Left cardiac atrium (tissue), 4 donors: ENCODE data around the gene SH3RF3. TPM values are rescaled to one million over a fixed set of nuclear protein-coding genes. Genes with fewer than 3 reads are reported as not detected.
"Not testable (repeated sequence)": the region's sequence is repeated elsewhere in the genome, so short reads cannot be mapped to it uniquely, and the experiment has no call there.

Experiments used
- ATAC-seq, 2 donors: fragments of 200-7000 bp; cut with Tn5 transposase; one replicate each; pipeline ENCODE4 v1.9.1; 2020; ENCODE audit warnings: mild to moderate bottlenecking in 2 of 2, moderate library complexity in 2 of 2
- DNase-seq: peaks from one replicate; pipeline ENCODE4 v3.0.0-alpha.2; 2020
- intact Hi-C, 2 donors: fragments of 100-400 bp; cut with DNase I; formaldehyde crosslinking; loops; one replicate each; pipeline versions ENCODE4 v1.14.1 to v1.15.1; 2022 to 2023
- total RNA-seq, 2 donors: library from RNA; stranded (reverse); fragmentation: NEBNext Ultra II Directional; extraction: Animal tissue kit (Norgen Biotek cat#: 25700); gene quantifications; one replicate each; pipeline ENCODE4 v1.2.1, GENCODE V29; 2021
- donor health status: DM: no; HTN: yes; CAD: no.
- donor health status: DM: no; HTN: yes; CAD: no; lungs with severe emphysema.
- donor health status: DM: yes; HTN: yes; CAD: no.
- donor health status: Dilated cardiomyopathy.

The SH3RF3 gene
- total RNA-seq, 2 donors from 2014 or later = 8.8 to 9.4 TPM

- DNase-seq = no peak
- intact Hi-C loops = no loop called here
Measured at GRCh38 chr2:109150559-109150958, 21.6 kb downstream of the SH3RF3 start.

DNA sequence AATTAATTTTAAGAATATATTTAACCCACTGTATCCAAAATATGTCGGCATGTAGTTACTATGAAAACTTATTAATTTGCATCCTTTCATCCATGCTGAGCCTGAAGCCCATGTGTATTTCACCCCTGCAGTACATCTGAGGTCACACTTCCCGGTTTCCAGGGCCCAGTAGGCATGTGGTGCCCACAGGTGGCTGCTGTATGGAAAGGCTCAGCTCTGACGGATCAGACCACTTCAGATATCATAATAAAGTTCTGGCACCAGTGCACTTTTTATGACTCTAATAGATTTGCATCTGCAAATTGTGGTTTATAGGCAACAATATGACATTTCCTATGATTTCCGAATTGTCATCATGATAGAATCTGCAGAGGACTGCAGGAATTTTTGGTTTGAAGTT is 22.5 kb downstream of the SH3RF3 start:
- intact Hi-C loops = no loop called here
- ATAC-seq (no peak), DNase-seq (no peak)

More at GRCh38 chr2:109150559-109150958, 21.6 kb downstream of the SH3RF3 start:
- no peak for ATAC-seq

DNA sequence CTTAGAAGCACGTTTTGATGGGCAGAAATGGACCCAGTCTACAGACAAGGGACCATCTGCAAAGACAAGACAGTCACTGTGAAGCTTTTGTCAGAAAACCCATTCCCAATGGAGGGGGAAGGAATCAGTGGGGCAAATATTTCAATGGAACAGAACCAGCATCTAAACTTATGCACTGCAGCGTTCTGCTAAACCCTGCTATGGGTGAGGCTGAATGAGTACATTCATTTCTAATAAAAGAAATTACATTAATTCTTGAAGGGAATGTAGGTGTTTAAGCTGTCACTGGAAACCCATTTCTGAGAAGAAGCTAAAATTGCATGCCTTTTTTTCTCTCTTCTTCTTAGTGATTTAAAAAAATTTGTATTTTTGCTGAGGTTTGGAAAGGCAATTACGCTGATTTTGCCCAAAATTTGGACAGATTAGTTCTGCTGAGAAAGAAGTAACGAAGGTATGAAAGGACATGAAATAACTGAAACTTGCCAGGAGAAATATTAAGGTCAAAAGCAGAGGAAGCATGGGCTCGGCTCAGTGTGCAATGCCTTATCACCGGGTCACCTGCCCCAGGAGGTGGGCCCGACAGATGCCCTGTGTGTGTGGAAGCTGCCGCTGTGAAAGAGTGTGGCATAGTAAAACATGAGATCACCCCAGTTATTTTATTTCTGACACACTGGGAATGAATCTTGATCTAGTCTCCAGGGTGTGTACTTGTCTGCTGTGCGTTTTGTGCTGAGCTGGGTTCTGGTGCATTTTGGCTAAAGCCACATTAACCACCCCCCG is 24.2 kb downstream of the SH3RF3 start:
- ATAC-seq = no peak
- intact Hi-C loops = no loop called here
- no peak for DNase-seq

DNA sequence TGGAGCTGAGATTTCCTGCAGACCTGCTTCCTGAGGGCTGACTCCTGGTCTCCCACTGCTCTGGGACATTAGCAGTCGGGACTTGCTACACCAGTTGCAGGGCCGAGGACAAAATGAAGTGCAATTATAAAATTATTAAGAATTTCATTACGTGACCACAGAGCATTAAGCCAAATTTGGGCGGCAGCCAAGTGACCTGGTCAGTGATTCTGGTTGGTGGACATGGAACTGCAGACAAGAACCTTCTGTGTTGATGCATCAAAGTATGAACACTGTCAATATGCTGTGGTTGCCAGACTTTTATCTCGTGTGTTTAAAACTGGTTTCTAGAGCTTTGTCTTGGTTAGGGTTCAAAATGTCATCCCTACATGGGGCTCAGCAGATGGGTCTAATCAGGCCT is 24.8 kb downstream of the SH3RF3 start:
- intact Hi-C loops = no loop called here
- ATAC-seq = no peak
- DNase-seq = no peak

GRCh38 chr2:109154226-109154625 is 25.2 kb downstream of the SH3RF3 start:
- intact Hi-C loops = no loop called here
- no peak for DNase-seq

DNA sequence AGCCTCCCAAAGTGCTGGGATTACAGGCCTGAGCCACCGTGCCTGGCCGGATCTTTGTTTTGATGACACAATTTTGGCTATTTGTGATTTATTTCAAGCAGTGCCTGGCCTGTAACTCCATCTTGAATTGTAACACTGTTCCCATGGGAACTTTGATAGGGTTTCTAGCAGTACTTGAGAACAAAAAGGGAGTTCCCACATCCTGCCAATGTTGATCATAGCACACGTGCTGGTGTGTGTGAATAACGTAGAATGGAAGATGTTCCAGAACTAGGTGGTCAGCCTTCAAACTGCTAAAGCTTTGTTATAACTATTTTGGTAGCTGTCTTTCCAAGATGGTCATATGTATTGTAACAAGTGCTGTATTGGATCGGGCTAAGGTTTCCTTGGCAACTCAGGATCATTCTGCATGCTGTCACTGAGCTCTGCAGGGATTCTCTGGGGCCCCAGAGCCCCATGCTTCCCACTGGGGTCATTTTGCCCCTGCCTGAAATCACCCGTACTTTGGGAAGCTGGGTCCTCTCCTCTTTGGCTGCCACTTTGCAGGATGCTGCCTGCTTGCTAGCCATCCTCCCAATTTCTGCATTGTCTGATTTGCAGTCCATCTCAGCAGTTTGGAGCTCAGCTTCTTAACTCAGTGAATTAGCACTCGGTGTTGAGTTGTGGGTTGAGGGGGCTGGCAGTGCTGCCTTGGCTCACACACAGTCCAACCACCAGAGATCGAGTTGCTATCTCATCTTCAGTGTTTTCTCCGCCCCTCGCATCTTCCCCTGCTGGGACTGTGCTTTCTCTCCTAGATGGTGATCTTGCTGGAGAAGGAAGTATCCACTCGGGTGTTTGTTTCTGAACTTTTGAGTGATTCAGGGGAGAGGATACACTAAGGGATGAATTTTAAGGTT is 26.8 kb downstream of the SH3RF3 start:
- peak; percentile 44 to 63 for ATAC-seq
- DNase-seq = no peak
- intact Hi-C loops = no loop called here

More at GRCh38 chr2:109154226-109154625, 25.2 kb downstream of the SH3RF3 start:
- no peak for ATAC-seq

GRCh38 chr2:109157563-109158105 is 28.6 kb downstream of the SH3RF3 start:
- ATAC-seq = no peak
- no peak for DNase-seq
- intact Hi-C loops = no loop called here

DNA sequence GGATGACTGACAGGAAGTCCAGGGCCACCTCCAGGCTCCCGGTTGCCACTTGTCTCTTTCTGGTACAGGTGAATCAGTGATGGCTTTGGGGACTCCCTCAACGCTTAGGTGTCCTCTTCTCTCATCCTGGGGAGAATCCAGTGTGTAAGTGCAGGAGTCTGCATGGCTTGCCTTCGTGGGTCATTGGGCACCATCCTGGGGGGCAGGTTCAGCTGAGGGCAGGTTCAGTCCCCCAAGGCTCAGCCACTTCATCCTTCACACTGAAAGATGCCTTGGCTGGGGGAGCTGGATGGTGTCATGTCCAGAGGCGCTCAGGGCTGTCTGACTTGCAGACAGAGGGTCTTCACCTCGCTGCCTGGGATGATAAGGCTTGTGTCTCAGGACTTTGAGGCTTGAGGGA is 29.2 kb downstream of the SH3RF3 start:
- intact Hi-C loops = no loop called here
- no peak for ATAC-seq
- DNase-seq = no peak

- DNase-seq (no peak), ATAC-seq (no peak)
- intact Hi-C loops = no loop called here
Measured at GRCh38 chr2:109159096-109159495, 30.1 kb downstream of the SH3RF3 start.

DNA sequence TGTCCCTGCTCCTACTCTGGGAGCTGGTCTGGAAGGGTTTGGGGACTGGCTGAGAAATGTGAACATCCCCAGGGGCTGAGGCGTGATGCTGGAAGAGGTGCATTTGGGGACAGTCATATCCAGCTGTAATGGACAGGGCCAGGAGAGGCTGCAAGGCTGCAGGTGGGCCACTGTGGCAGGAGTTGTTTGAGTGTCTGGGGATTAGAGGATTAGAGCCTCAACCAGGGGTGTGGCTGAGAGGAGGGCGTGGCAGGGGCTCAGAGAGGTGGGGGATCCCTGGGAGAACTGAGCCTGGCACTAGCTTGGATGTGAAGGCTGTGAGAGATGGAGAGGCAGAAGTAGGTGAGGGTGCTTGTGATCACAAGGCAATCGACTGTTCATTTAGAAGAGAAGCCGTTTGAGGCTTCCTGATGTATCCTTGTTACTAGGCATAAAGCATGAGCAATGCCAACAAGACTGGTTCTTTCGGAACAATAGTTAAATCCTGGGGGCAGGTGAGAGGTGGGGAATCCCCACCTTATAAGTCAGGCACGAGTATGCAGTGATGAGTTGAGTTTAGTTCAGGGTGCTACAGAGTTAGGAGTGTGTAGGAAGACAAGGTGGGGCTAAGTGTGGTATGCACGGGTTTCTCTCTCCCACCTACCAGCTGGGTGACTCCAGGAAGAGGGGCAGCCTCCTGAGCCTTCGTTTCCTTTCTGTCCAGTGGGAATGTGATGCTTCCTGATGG is 31.9 kb downstream of the SH3RF3 start:
- ATAC-seq (no peak), DNase-seq (no peak)
- intact Hi-C loops = no loop called here

DNA sequence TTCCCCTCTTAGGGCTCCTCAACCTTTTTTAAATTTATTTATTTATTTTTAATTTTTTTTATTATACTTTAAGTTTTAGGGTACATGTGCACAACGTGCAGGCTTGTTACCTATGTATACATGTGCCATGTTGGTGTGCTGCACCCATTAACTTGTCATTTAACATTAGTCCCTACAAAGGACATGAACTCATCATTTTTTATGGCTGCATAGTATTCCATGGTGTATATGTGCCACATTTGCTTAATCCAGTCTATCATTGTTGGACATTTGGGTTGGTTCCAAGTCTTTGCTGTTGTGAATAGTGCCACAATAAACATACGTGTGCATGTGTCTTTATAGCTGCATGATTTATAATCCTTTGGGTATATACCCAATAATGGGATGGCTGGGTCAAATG is 33.4 kb downstream of the SH3RF3 start:
- intact Hi-C loops, DNase-seq, ATAC-seq: not testable (repeated sequence)

GRCh38 chr2:109162999-109163398 is 34.0 kb downstream of the SH3RF3 start:
- ATAC-seq (peak; percentile 70 to 86), DNase-seq (peak; percentile 78)
- intact Hi-C loops = no loop called here

DNA sequence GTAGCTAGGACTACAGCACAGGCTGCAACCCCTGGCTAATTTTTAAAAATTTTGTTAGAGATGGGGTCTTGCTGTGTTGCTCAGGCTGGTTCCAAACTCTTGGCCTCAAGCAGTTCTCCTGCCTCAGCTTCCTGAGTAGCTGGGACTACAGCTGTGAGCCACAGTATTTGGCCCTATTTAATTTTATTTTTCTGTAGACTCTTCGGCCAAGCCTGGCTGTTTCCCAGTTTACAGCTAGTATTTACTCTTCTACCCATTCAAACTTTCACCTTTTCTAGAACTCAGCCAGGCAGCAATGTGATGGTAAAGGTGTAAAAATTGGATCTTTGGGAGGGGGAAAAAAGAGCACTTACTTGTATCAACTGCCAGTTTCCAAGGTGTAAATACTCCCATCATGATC is 35.3 kb downstream of the SH3RF3 start:
- no peak for ATAC-seq

DNA sequence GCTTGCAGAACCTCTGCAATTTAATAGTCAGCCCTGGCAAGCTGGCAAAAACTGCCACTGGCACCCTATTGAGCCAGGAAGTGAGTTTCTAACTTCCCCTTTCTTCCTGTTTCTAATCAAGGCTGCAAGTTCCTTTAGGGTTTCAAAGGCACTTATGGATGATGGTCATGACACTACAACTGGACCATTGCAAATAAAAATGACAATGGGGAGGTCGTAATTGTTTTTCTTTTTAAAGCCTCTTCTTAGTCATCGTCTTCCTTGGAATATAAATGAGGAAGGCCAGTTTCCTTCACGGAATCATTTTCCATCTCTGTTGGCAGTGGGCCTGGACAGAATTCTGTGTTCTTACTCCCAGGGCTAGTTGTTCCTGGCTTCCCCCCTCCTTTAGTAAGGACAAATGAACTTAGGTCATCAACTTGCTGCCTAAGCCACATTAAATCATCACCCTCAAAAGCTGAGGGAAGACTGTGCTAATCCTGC is 35.8 kb downstream of the SH3RF3 start:
- ATAC-seq (peak; percentile 38 to 52), DNase-seq (peak; percentile 66)
- intact Hi-C loops = no loop called here

More for the DNA sequence above, 35.3 kb downstream of the SH3RF3 start:
- intact Hi-C loops = no loop called here
- no peak for DNase-seq

GRCh38 chr2:109166811-109167210 is 37.8 kb downstream of the SH3RF3 start:
- no peak for ATAC-seq
- intact Hi-C loops = no loop called here
- no peak for DNase-seq

DNA sequence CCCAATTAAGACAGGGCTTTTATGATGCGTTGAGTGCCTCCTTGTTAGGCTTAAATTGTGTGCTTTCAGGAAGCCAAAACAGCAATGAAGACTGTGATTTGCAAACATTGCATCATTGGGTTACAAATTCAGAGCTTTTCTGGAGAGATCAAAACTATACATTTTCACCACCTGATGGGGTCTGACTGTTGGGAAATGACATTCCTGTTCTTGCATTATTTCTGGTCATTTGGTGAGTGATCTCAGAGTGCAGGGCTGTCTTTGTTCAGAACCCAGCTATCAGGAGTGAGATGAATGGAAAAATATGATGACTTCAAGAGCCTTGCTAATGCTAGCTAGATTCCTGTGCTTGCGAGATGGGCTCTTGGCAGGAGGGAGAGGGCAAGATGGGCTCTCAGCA is 39.1 kb downstream of the SH3RF3 start:
- DNase-seq = no peak
- ATAC-seq = no peak
- intact Hi-C loops = no loop called here

- DNase-seq (no peak), ATAC-seq (no peak)
- intact Hi-C loops = no loop called here
Measured at GRCh38 chr2:109168716-109169115, 39.7 kb downstream of the SH3RF3 start.

- DNase-seq (no peak), ATAC-seq (no peak)
- intact Hi-C loops = no loop called here
Measured at GRCh38 chr2:109170645-109171044, 41.6 kb downstream of the SH3RF3 start.
